HFF-Myc (cell line): ENCODE data around the gene PARN.
"Not testable (repeated sequence)": the region's sequence is repeated elsewhere in the genome, so short reads cannot be mapped to it uniquely, and the experiment has no call there.

ENCODE experiments used
- DNase-seq: peaks from one replicate; pipeline ENCODE4 v3.0.0-alpha.2; 2011; ENCODE audit warnings: low read depth; ENCODE audit errors: extremely low read depth
- H3K4me3 ChIP-seq: replicated peaks from 2 replicates; pipeline ENCODE4 v1.5.1; 2011; ENCODE audit warnings: low read depth, mild to moderate bottlenecking, control low read depth, low read length
- TF ChIP-seq, protein P1 (sequence below): IDR thresholded peaks from 2 replicates; pipeline ENCODE4 v1.5.1; 2012; ENCODE audit warnings: mild to moderate bottlenecking, low read depth, low read length, control low read depth; ENCODE audit errors: missing control alignments

PARN gene

DNA sequence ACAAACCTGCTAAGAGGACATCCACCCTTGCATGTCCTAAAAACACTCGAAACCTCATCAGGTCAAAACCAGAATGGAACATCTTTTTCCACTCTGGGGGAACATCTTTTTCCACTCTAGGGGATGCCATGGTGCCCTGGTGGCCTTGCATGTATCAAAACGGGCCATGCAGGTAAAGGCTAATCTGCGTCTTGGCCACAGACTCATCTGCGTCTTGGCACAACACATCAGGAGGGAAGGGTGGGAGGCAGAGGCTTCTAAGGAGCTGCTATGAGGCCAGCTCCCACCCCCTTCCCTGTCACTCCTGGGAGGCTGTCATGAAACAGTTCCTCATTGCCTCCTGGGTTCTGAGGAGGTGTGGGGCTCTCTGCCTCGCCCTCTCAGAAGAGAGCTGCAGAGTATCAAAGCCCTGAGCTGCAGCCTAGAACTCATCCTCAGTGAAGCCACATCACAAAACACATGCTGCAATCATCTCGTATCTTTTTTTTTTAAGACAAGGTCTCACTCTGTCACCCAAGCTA lies 27.6 kb downstream of the PARN start:
- H3K4me3 ChIP-seq = no peak overlapping the region
- TF ChIP-seq, protein P1, sequence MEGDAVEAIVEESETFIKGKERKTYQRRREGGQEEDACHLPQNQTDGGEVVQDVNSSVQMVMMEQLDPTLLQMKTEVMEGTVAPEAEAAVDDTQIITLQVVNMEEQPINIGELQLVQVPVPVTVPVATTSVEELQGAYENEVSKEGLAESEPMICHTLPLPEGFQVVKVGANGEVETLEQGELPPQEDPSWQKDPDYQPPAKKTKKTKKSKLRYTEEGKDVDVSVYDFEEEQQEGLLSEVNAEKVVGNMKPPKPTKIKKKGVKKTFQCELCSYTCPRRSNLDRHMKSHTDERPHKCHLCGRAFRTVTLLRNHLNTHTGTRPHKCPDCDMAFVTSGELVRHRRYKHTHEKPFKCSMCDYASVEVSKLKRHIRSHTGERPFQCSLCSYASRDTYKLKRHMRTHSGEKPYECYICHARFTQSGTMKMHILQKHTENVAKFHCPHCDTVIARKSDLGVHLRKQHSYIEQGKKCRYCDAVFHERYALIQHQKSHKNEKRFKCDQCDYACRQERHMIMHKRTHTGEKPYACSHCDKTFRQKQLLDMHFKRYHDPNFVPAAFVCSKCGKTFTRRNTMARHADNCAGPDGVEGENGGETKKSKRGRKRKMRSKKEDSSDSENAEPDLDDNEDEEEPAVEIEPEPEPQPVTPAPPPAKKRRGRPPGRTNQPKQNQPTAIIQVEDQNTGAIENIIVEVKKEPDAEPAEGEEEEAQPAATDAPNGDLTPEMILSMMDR = no peak
- DNase-seq = no peak

- no peak for DNase-seq
- no peak overlapping the region for H3K4me3 ChIP-seq
- TF ChIP-seq, protein P1 = peak; percentile 21
Observed at GRCh38 chr16:14600164-14600563, 29.9 kb downstream of the PARN start.

DNA sequence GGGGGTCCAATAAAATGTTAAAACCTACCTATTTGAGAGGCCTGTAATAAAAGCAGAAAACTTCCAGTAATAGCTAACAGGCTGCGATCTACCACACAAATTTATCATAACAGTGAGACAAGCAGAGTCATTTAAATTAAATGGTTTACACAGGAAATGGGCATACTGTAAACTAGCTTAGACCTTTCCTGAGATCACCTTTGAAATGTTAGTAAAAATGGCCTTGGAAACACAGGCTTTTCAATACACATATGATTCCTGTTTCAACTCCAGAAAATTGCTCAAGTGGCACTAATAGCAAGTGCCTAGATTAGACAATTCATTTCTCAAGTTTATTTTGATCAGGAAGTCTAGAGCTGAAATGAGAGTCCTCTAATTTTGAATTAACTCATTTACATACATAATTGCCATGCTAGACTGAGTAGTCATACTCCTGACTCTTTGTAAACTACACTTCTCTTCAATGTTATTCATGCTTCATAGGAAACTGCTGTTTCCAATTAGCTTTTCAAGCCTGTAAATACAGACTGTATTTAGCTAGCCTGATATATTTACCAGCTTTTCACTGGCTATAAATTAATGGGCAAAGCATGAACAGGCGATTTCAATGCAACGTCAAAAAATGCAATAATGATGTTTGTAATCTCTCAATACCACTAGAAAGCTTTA lies 43.3 kb downstream of the PARN start:
- TF ChIP-seq, protein P1 = no peak
- no peak for DNase-seq
- no peak overlapping the region for H3K4me3 ChIP-seq

DNA sequence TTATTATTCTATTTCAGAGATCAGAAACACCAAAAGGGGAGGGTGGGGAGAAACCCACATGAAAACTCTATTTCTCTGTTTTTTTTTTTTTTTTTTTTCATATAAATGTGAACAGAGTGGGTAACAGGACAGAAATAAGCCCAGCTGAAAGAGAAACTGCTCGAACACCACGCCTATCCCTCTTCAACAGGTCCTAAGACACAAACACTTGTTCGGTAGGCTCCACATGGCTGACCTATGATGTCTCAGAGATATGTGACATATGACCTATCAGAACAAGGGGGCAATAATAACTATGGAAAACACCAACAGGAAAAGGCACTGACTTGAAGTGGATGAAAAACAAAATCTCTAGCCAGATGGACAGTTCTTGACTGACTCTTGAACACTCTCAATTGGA lies 44.8 kb downstream of the PARN start:
- H3K4me3 ChIP-seq = no peak overlapping the region
- TF ChIP-seq, protein P1 = no peak
- DNase-seq = no peak

GRCh38 chr16:14580926-14581325 lies 49.1 kb downstream of the PARN start:
- not testable (repeated sequence) for H3K4me3 ChIP-seq, DNase-seq

GRCh38 chr16:14579266-14579665 lies 50.8 kb downstream of the PARN start:
- DNase-seq = no peak
- H3K4me3 ChIP-seq = no peak overlapping the region
- TF ChIP-seq, protein P1 = no peak

DNA sequence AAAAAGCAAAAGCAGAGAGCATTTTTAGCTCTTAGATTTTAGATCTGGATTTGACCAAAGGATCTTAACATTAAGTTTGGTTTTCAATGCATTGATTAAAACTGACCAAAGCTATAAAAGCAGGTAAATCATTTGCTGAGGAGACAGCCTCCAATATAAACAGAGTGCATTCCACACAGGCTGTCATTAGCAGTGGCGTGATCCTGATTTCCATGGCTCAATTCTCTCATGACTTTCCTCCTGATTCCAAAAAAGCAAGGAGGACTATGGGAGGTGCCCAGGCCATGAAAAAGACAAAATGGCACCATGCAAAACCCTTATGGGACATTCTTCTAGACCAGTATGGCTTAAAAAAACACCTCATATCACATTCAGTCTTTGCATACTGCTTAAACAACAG lies 53.5 kb downstream of the PARN start:
- TF ChIP-seq, protein P1 = no peak
- DNase-seq = no peak
- H3K4me3 ChIP-seq = no peak overlapping the region
